ENCODE measurements around the gene SEMA5A. TPM values are rescaled to one million over a fixed set of nuclear protein-coding genes. Genes with fewer than 3 reads are reported as not detected.

SEMA5A gene
- total RNA-seq, 1 experiment from 2014 or later: 34.3 TPM

DNA sequence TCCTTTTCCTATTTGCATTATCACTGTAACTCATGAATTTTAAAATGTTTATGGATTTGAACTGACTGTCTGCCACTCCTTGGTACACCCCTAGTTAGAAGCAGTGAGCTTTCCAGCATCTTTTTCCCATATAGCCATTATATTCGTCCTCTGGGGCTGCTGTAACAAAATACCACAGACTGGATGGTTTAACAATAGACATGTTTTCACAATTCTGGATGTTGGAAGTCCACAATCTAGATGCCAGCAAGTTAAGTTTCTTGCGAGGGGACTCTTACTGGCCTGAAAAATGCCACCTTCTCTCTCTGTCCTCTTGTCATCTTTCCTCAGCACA is 530.0 kb downstream of the SEMA5A start:
- Histone ChIP-seq H3K9me3 (no peaks in the 10 kb centered on the region; the same call in 1 of the 2 replicates), H3K36me3 (ENCODE audit: control insufficient read depth, insufficient read depth, low read length) (no peaks in the 10 kb centered on the region), H3K27me3 (replicated peaks; ENCODE audit: control insufficient read depth, insufficient read depth, low read length) (no peaks in the 10 kb centered on the region), H3K4me1 (no peaks in the 10 kb centered on the region), H3K4me3 (ENCODE audit: low read depth, low read length) (no peak overlapping the region)
- POLR2A ChIA-PET: no interaction called here
- H3K4me1 Mint-ChIP-seq (ENCODE audit: low read depth, unreplicated experiment): no peaks in the 10 kb centered on the region
- DNase-seq: no peak
- CTCF ChIA-PET: no interaction called here
- H3K9me3 Mint-ChIP-seq (ENCODE audit: unreplicated experiment): no peaks in the 10 kb centered on the region
- H3K27ac Mint-ChIP-seq (ENCODE audit: unreplicated experiment): no peak overlapping the region
- no peak overlapping the region for H3K4me3 Mint-ChIP-seq (ENCODE audit: unreplicated experiment)
- H3K27me3 Mint-ChIP-seq (ENCODE audit: insufficient read depth, unreplicated experiment): peaks cover 4% of the 10 kb centered on the region
- H3K36me3 Mint-ChIP-seq (ENCODE audit: insufficient read depth, unreplicated experiment): no peaks in the 10 kb centered on the region
- intact Hi-C loops (cut with micrococcal nuclease; ENCODE audit: unreplicated experiment): no loop called here
- TF ChIP-seq, protein P1, sequence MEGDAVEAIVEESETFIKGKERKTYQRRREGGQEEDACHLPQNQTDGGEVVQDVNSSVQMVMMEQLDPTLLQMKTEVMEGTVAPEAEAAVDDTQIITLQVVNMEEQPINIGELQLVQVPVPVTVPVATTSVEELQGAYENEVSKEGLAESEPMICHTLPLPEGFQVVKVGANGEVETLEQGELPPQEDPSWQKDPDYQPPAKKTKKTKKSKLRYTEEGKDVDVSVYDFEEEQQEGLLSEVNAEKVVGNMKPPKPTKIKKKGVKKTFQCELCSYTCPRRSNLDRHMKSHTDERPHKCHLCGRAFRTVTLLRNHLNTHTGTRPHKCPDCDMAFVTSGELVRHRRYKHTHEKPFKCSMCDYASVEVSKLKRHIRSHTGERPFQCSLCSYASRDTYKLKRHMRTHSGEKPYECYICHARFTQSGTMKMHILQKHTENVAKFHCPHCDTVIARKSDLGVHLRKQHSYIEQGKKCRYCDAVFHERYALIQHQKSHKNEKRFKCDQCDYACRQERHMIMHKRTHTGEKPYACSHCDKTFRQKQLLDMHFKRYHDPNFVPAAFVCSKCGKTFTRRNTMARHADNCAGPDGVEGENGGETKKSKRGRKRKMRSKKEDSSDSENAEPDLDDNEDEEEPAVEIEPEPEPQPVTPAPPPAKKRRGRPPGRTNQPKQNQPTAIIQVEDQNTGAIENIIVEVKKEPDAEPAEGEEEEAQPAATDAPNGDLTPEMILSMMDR (IDR thresholded peaks at IDR 0.05; ENCODE audit: insufficient read depth in 1 of 2, low read depth in 1 of 2, low read length in 1 of 2, severe bottlenecking in 1 of 2, unreplicated experiment in 1 of 2): no peak
- no TSS peak for BruUV-seq (replicated peaks)

DNA sequence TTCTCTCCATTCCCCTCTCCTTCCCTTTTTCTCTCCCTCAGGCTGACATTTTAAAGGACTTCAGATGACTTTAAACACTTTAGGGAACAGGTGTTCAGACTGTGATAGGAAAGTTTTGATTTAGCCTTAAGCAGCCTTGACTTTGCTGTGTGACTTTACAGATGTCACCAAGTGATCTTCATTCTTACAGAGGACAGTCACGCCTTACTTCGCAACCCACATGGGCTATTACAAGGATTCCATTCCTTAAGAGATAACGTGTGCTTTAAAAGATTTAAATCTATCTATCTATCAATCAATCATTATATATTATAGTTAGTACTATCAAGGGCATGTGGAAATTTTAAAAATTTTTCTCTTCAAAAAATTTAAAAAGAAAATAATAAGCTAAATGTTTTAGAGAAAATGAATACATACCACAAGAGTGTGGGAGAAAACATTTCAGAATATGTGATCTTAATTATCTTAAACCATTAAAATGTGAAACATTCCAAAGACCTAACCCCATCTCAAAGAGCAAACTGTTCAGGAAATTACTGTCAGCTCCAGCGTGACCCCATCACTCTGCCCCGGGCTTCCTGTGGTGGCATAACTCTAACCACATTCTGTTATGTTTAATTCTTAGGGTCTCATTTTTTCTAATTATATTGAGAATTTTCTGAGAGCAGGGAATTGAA is 530.5 kb downstream of the SEMA5A start:
- Histone ChIP-seq H3K4me1 (no peaks in the 10 kb centered on the region), H3K27me3 (replicated peaks; ENCODE audit: control insufficient read depth, insufficient read depth, low read length) (no peaks in the 10 kb centered on the region), H3K4me3 (ENCODE audit: low read depth, low read length) (no peak overlapping the region), H3K36me3 (ENCODE audit: control insufficient read depth, insufficient read depth, low read length) (no peaks in the 10 kb centered on the region), H3K9me3 (no peaks in the 10 kb centered on the region)
- POLR2A ChIA-PET: no interaction called here
- H3K27me3 Mint-ChIP-seq (ENCODE audit: insufficient read depth, unreplicated experiment): peaks cover 4% of the 10 kb centered on the region
- intact Hi-C loops (cut with micrococcal nuclease; ENCODE audit: unreplicated experiment): no loop called here
- TF ChIP-seq, protein P1 (IDR thresholded peaks at IDR 0.05; ENCODE audit: insufficient read depth in 1 of 2, low read depth in 1 of 2, low read length in 1 of 2, severe bottlenecking in 1 of 2, unreplicated experiment in 1 of 2): no peak
- H3K4me3 Mint-ChIP-seq (ENCODE audit: unreplicated experiment): no peak overlapping the region
- BruUV-seq (replicated peaks): no TSS peak
- DNase-seq: no peak
- no peak overlapping the region for H3K27ac Mint-ChIP-seq (ENCODE audit: unreplicated experiment)
- CTCF ChIA-PET: no interaction called here
- no peaks in the 10 kb centered on the region for H3K9me3 Mint-ChIP-seq (ENCODE audit: unreplicated experiment)
- H3K4me1 Mint-ChIP-seq (ENCODE audit: low read depth, unreplicated experiment): no peaks in the 10 kb centered on the region
- no peaks in the 10 kb centered on the region for H3K36me3 Mint-ChIP-seq (ENCODE audit: insufficient read depth, unreplicated experiment)

DNA sequence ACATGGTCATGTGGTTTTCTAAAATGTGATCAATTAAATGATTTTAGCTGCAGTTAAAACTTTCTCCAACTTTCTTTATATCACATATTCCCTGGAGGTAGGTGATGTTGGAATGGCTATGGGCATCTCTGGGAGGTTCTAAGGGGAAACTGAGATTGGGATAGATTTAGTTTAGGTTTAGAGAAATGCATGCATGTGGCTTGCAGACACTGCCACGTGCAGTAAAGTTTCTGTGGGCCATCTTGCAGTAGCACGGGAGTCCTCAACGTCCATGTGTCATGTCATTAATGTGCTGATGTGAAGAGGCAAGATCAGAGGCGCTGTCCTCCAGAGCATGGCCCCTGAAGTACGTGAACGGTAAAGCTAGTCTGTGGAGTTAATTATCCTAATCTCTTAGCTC is 532.7 kb downstream of the SEMA5A start:
- no peaks in the 10 kb centered on the region for H3K27me3 ChIP-seq (replicated peaks; ENCODE audit: control insufficient read depth, insufficient read depth, low read length)
- TF ChIP-seq, protein P1 (IDR thresholded peaks at IDR 0.05; ENCODE audit: insufficient read depth in 1 of 2, low read depth in 1 of 2, low read length in 1 of 2, severe bottlenecking in 1 of 2, unreplicated experiment in 1 of 2): no peak
- H3K36me3 Mint-ChIP-seq (ENCODE audit: insufficient read depth, unreplicated experiment): no peaks in the 10 kb centered on the region
- H3K27ac Mint-ChIP-seq (ENCODE audit: unreplicated experiment): no peak overlapping the region
- BruUV-seq (replicated peaks): no TSS peak
- peaks cover 21% of the 10 kb centered on the region for H3K27me3 Mint-ChIP-seq (ENCODE audit: insufficient read depth, unreplicated experiment)
- H3K4me1 Mint-ChIP-seq (ENCODE audit: low read depth, unreplicated experiment): no peaks in the 10 kb centered on the region
- H3K4me3 Mint-ChIP-seq (ENCODE audit: unreplicated experiment): no peak overlapping the region
- ChIA-PET CTCF (no interaction called here), POLR2A (no interaction called here)
- no peaks in the 10 kb centered on the region for H3K4me1 ChIP-seq
- no peaks in the 10 kb centered on the region for H3K36me3 ChIP-seq (ENCODE audit: control insufficient read depth, insufficient read depth, low read length)
- intact Hi-C loops (cut with micrococcal nuclease; ENCODE audit: unreplicated experiment): no loop called here
- H3K9me3 Mint-ChIP-seq (ENCODE audit: unreplicated experiment): peaks cover 8% of the 10 kb centered on the region
- DNase-seq: no peak
- H3K4me3 ChIP-seq (ENCODE audit: low read depth, low read length): no peak overlapping the region
- H3K9me3 ChIP-seq: no peaks in the 10 kb centered on the region
